D341Med (cell line): ENCODE results near the gene KLK4.
"Not testable (repeated sequence)": the region's sequence is repeated elsewhere in the genome, so short reads cannot be mapped to it uniquely, and the experiment has no call there.

ENCODE experiments used
- DNase-seq: peaks from one replicate; pipeline ENCODE4 v3.0.0; 2012; ENCODE audit warnings: low spot score

KLK4 gene

GRCh38 chr19:50912727-50913716, 1.8 kb upstream of the KLK4 start:
- DNase-seq, result no peak

- no peak for DNase-seq
Observed at GRCh38 chr19:50912102-50912599, 956 bp upstream of the KLK4 start.

- DNase-seq, result no peak
Observed at GRCh38 chr19:50910722-50911121, 473 bp downstream of the KLK4 start.

GRCh38 chr19:50909240-50910070, 1.7 kb downstream of the KLK4 start:
- DNase-seq, result peak; percentile 72

- no peak for DNase-seq
Observed at GRCh38 chr19:50908336-50908735, 2.9 kb downstream of the KLK4 start.

- peak; percentile 55 for DNase-seq
Observed at GRCh38 chr19:50906217-50906616, 5.0 kb downstream of the KLK4 start.

- DNase-seq, result no peak
Observed at GRCh38 chr19:50902640-50903039, 8.6 kb downstream of the KLK4 start.

- no peak for DNase-seq
Observed at GRCh38 chr19:50899569-50899968, 11.6 kb downstream of the KLK4 start.

GRCh38 chr19:50898018-50898417, 13.2 kb downstream of the KLK4 start:
- DNase-seq, result no peak

GRCh38 chr19:50897612-50898011, 13.6 kb downstream of the KLK4 start:
- no peak for DNase-seq

GRCh38 chr19:50897191-50897607, 14.0 kb downstream of the KLK4 start:
- no peak for DNase-seq

- DNase-seq, result no peak
Observed at GRCh38 chr19:50896591-50897190, 14.5 kb downstream of the KLK4 start.

GRCh38 chr19:50896089-50896590, 15.1 kb downstream of the KLK4 start:
- DNase-seq, result not testable (repeated sequence)

GRCh38 chr19:50894478-50895356, 16.5 kb downstream of the KLK4 start:
- no peak for DNase-seq

- DNase-seq, result no peak
Observed at GRCh38 chr19:50893047-50893736, 18.0 kb downstream of the KLK4 start.

GRCh38 chr19:50891253-50891625, 20.0 kb downstream of the KLK4 start:
- DNase-seq, result no peak

- DNase-seq, result no peak
Observed at GRCh38 chr19:50890422-50891252, 20.6 kb downstream of the KLK4 start.

- DNase-seq, result no peak
Observed at GRCh38 chr19:50889638-50890037, 21.6 kb downstream of the KLK4 start.

- DNase-seq, result no peak
Observed at GRCh38 chr19:50882188-50882587, 29.0 kb downstream of the KLK4 start.

GRCh38 chr19:50880241-50880640, 31.0 kb downstream of the KLK4 start:
- no peak for DNase-seq
